A549 (cell line): ENCODE measurements around the gene PANK3. TPM values are rescaled to one million over a fixed set of nuclear protein-coding genes. Genes with fewer than 3 reads are reported as not detected.

ENCODE experiments used
- ATAC-seq, 2 experiments: fragments of 200-7000 bp in 1 of 2; fragments of >200 bp in 1 of 2; cut with Nextera tagmentation in 1 of 2; cut with Tn5 transposase in 1 of 2; 3 replicates each; pipeline versions ENCODE4 v1.8.0 to v1.9.1; 2018 to 2020; ENCODE audit warnings: mild to moderate bottlenecking in 1 of 2, moderate library complexity in 1 of 2
- CTCF ChIA-PET: fragments of 300-600 bp; sonication (Branson Sonifier 250); formaldehyde crosslinking; extraction: SDS; loops from one replicate; lab custom pipeline; 2021; ENCODE audit warnings: antibody characterized with exemption, inconsistent platforms; lab: Yijun Ruan, JAX
- POLR2A ChIA-PET: fragments of 350-600 bp; formaldehyde crosslinking; extraction: SDS; loops from one replicate; lab custom pipeline; 2021; ENCODE audit warnings: antibody characterized with exemption, inconsistent platforms; lab: Yijun Ruan, JAX
- DNase-seq, 2 experiments: peaks; one replicate each; pipeline versions ENCODE4 v3.0.0 to v3.0.0-alpha.2; 2011 to 2016; ENCODE audit warnings: low read depth in 1 of 2, low spot score in 1 of 2
- FAIRE-seq: peaks from 2 replicates; lab custom pipeline; 2011; peaks lifted over from hg19 to GRCh38; lab: Jason Lieb, UNC
- H3K27ac ChIP-seq, 2 experiments: fragments of >200 bp; sonication (Bioruptor Twin); formaldehyde crosslinking; 3 replicates each; pipeline ENCODE4 v1.5.1; 2016 to 2017
- H3K4me1 ChIP-seq: fragments of >200 bp; sonication (Bioruptor Twin); formaldehyde crosslinking; 3 replicates; pipeline ENCODE4 v1.6.1; 2016
- H3K4me2 ChIP-seq: fragments of >200 bp; sonication (Bioruptor Twin); formaldehyde crosslinking; 3 replicates; pipeline ENCODE4 v1.6.1; 2016
- H3K4me3 ChIP-seq: fragments of >200 bp; sonication (Bioruptor Twin); formaldehyde crosslinking; 3 replicates; pipeline ENCODE4 v1.5.1; 2016
- H3K9me3 ChIP-seq: fragments of >200 bp; sonication (Bioruptor Twin); formaldehyde crosslinking; 3 replicates; pipeline ENCODE4 v1.6.1; 2016
- CBX2 ChIP-seq: fragments of 200-600 bp; sonication (generic); IDR thresholded peaks from 2 replicates; pipeline ENCODE4 v1.6.1; 2016; ENCODE audit warnings: low read depth, mild to moderate bottlenecking, borderline replicate concordance
- CHD4 ChIP-seq: fragments of 200-600 bp; sonication (generic); IDR thresholded peaks from 2 replicates; pipeline ENCODE4 v1.6.1; 2016; ENCODE audit warnings: antibody characterized with exemption, mild to moderate bottlenecking, borderline replicate concordance
- E2F6 ChIP-seq: IDR thresholded peaks from 2 replicates; pipeline ENCODE4 v1.6.1; 2012; ENCODE audit warnings: low read depth, borderline replicate concordance
- ELK1 ChIP-seq: fragments of 150-350 bp; IDR thresholded peaks from 2 replicates; pipeline ENCODE4 v1.6.1; 2014; ENCODE audit warnings: low read depth, mild to moderate bottlenecking, low read length
- FOSB ChIP-seq: fragments of 250-450 bp; sonication (Bioruptor Pico); IDR thresholded peaks from 2 replicates; pipeline ENCODE4 v1.5.0; 2020; ENCODE audit warnings: mild to moderate bottlenecking, moderate library complexity
- FOSL2 ChIP-seq, 2 experiments: fragments of 450-650 bp in 1 of 2; fragments of >200 bp in 1 of 2; sonication (Bioruptor Twin) in 1 of 2; formaldehyde crosslinking; IDR thresholded peaks; 2 replicates each; pipeline versions ENCODE4 v1.5.0 to v1.6.1; 2016 to 2020; ENCODE audit warnings: mild to moderate bottlenecking in 1 of 2, moderate library complexity in 1 of 2
- HMGXB4 ChIP-seq: fragments of 250-450 bp; sonication (Bioruptor Pico); IDR thresholded peaks from 2 replicates; pipeline ENCODE4 v1.5.0; 2021; ENCODE audit warnings: mild to moderate bottlenecking, moderate library complexity, borderline replicate concordance
- HOXA7 ChIP-seq: fragments of 250-450 bp; sonication (Bioruptor Pico); IDR thresholded peaks from 2 replicates; pipeline ENCODE4 v1.5.0; 2020; ENCODE audit warnings: mild to moderate bottlenecking, moderate library complexity
- HOXB13 ChIP-seq: fragments of 250-450 bp; sonication (Bioruptor Pico); IDR thresholded peaks from 2 replicates; pipeline ENCODE4 v1.5.0; 2020; ENCODE audit warnings: low read depth, mild to moderate bottlenecking, moderate library complexity
- HOXB5 ChIP-seq: fragments of 250-450 bp; sonication (Bioruptor Pico); IDR thresholded peaks from 2 replicates; pipeline ENCODE4 v1.5.0; 2020; ENCODE audit warnings: mild to moderate bottlenecking, moderate library complexity
- KDM5A ChIP-seq: fragments of 200-600 bp; sonication (generic); IDR thresholded peaks from 2 replicates; pipeline ENCODE4 v1.6.1; 2016; ENCODE audit warnings: antibody characterized with exemption, mild to moderate bottlenecking
- MAFK ChIP-seq: fragments of 450-650 bp; IDR thresholded peaks from 2 replicates; pipeline ENCODE4 v1.6.1; 2014; ENCODE audit not compliant: partially characterized antibody
- MAZ ChIP-seq: fragments of 150-350 bp; IDR thresholded peaks from 2 replicates; pipeline ENCODE4 v1.6.1; 2014; ENCODE audit warnings: antibody characterized with exemption, low read depth, low read length, borderline replicate concordance
- NFE2L2 ChIP-seq: fragments of 150-350 bp; conservative IDR thresholded peaks from 2 replicates; pipeline ENCODE4 v1.6.1; 2014; ENCODE audit warnings: low read length
- NPAS2 ChIP-seq: fragments of 250-450 bp; sonication (Bioruptor Pico); IDR thresholded peaks from 2 replicates; pipeline ENCODE4 v1.8.0; 2022; ENCODE audit warnings: mild to moderate bottlenecking, moderate library complexity, borderline replicate concordance
- PHF8 ChIP-seq: fragments of 200-600 bp; sonication (generic); IDR thresholded peaks from 2 replicates; pipeline ENCODE4 v1.6.1; 2016; ENCODE audit warnings: low read depth, mild to moderate bottlenecking, antibody characterized with exemption, moderate library complexity, borderline replicate concordance
- POLR2A ChIP-seq: IDR thresholded peaks from 2 replicates; pipeline ENCODE4 v1.6.1; 2012; ENCODE audit warnings: mild to moderate bottlenecking, low read length
- RAD21 ChIP-seq, 2 experiments: fragments of >200 bp in 1 of 2; sonication (Bioruptor Twin) in 1 of 2; formaldehyde crosslinking in 1 of 2; IDR thresholded peaks in 1 of 2; conservative IDR thresholded peaks in 1 of 2; 2 replicates in 1 of 2; 3 replicates in 1 of 2; pipeline ENCODE4 v1.6.1; 2012 to 2018; ENCODE audit warnings: inconsistent platforms in 1 of 2
- RARB ChIP-seq: fragments of 250-450 bp; sonication (Bioruptor Pico); IDR thresholded peaks from 2 replicates; pipeline ENCODE4 v1.8.0; 2021; ENCODE audit warnings: mild to moderate bottlenecking, moderate library complexity
- RCOR1 ChIP-seq: fragments of 150-350 bp; IDR thresholded peaks from 2 replicates; pipeline ENCODE4 v1.6.1; 2014; ENCODE audit warnings: antibody characterized with exemption, low read length, low read depth
- REST ChIP-seq: fragments of 200-600 bp; sonication (generic); IDR thresholded peaks from 2 replicates; pipeline ENCODE4 v1.6.1; 2016; ENCODE audit warnings: antibody characterized with exemption, mild to moderate bottlenecking, moderate library complexity
- RFX5 ChIP-seq: fragments of 450-650 bp; IDR thresholded peaks from 2 replicates; pipeline ENCODE4 v1.7.1; 2014; ENCODE audit warnings: antibody characterized with exemption, mild to moderate bottlenecking, moderate library complexity
- TP53 ChIP-seq: fragments of 250-450 bp; sonication (Bioruptor Pico); IDR thresholded peaks from 2 replicates; pipeline ENCODE4 v1.5.0; 2021; ENCODE audit warnings: mild to moderate bottlenecking, moderate library complexity
- USF2 ChIP-seq: fragments of 450-650 bp; IDR thresholded peaks from 2 replicates; pipeline ENCODE4 v1.6.1; 2014; ENCODE audit warnings: antibody characterized with exemption
- ZNF302 ChIP-seq: fragments of 250-450 bp; sonication (Bioruptor Pico); IDR thresholded peaks from 2 replicates; pipeline ENCODE4 v1.9.0; 2021; ENCODE audit warnings: inconsistent platforms, mild to moderate bottlenecking, moderate library complexity
- ZSCAN20 ChIP-seq: fragments of 250-450 bp; sonication (Bioruptor Pico); IDR thresholded peaks from 2 replicates; pipeline ENCODE4 v1.8.0; 2022; ENCODE audit warnings: mild to moderate bottlenecking, moderate library complexity
- WGBS: methylation state at CpG from one replicate; pipeline ENCODE4 v1.1.6; 2017; ENCODE audit errors: missing lambda C conversion rate; 5-methylcytosine and 5-hydroxymethylcytosine counted together
- polyA plus RNA-seq, 4 experiments: library from polyadenylated mRNA; depleted of rRNA in 3 of 4; stranded (reverse); fragments of >200 nt; fragmentation: RNase III in 1 of 4; extraction: RNeasy Plus Mini Kit Qiagen cat#74134 plus additional on column Dnase treatment in 1 of 4; gene quantifications; 2 replicates in 3 of 4; 3 replicates in 1 of 4; pipeline ENCODE4 v1.2.3, GENCODE V29; 2011 to 2017

PANK3 gene
- polyA plus RNA-seq, 2 of the 4 experiments (the other 2 are of a cell fraction), result 21.9 to 41.3 TPM

GRCh38 chr5:168590666-168591065 is 11.5 kb upstream of the PANK3 start:
- CTCF ChIA-PET, result interaction anchor here (1.0 to 1.6 kb wide), 2 partner anchors 12 to 20 kb away, joined by 3 read pairs; no protein-coding TSS in a partner anchor
- Histone ChIP-seq H3K27ac (no peak overlapping the region), H3K9me3 (no peaks in the 10 kb centered on the region), H3K4me3 (no peak overlapping the region), H3K4me2 (no peak overlapping the region), H3K4me1 (peaks cover 14% of the 10 kb centered on the region; the same call in 1 of the 3 replicates)
- ATAC-seq, result peak in 1 of 2 experiments; percentile 34; a peak in 1 of 6 replicates
- TF ChIP-seq RAD21 (conservative IDR thresholded peaks at IDR 0.05 in 1 of 2, IDR thresholded peaks at IDR 0.05 in 1 of 2) (no peak), TP53 (no peak), CBX2 (no peak), HOXA7 (CRISPR knock-in tag) (no peak), E2F6 (no peak), RFX5 (no peak), MAZ (no peak), REST (no peak), CHD4 (no peak), ZSCAN20 (no peak), KDM5A (no peak), HOXB13 (no peak), NFE2L2 (no peak)
- TF ChIP-seq, all 56 proteins: peak for 0
- 84% methylated on average over 3 of the region's 3 CpGs for WGBS
- FAIRE-seq (no peak), DNase-seq (no peak)
- POLR2A ChIA-PET, result interaction anchor here (1.5 kb wide), 1 partner anchor 11 kb away, joined by 8 read pairs; the partner anchor contains the start of gene PANK3

- peaks cover 14% of the 10 kb centered on the region; the same call in 1 of the 3 replicates for H3K4me1 ChIP-seq
- H3K4me3 ChIP-seq, result no peak overlapping the region
- peaks cover 10% of the 10 kb centered on the region for H3K9me3 ChIP-seq
- WGBS, result 68% methylated on average over 5 of the region's 5 CpGs
- no peak for ATAC-seq
- CTCF ChIA-PET, result interaction anchor here (1.4 kb wide), 1 partner anchor 1191 kb away, joined by 3 read pairs; no protein-coding TSS in a partner anchor
- TF ChIP-seq HMGXB4 (CRISPR knock-in tag) (no peak), MAFK (no peak), FOSL2 (IDR thresholded peaks at IDR 0.05) (no peak), FOSL2 (CRISPR knock-in tag; IDR thresholded peaks at IDR 0.05) (no peak), CBX2 (no peak), PHF8 (no peak), POLR2A (no peak), FOSB (CRISPR knock-in tag) (no peak), USF2 (no peak), RARB (CRISPR knock-in tag) (no peak), ZNF302 (CRISPR knock-in tag) (no peak), NPAS2 (CRISPR knock-in tag) (no peak), RCOR1 (no peak), HOXB5 (CRISPR knock-in tag) (no peak), ELK1 (no peak), KDM5A (no peak)
- TF ChIP-seq, all 56 proteins: peak for 0
- Histone ChIP-seq H3K27ac (no peak overlapping the region), H3K4me2 (no peak overlapping the region)
- POLR2A ChIA-PET, result no interaction called here
- DNase-seq, result no peak
- no peak for FAIRE-seq
These were observed 8.8 kb upstream of the PANK3 start for GRCh38 chr5:168587987-168588386.
